ENCODE measurements around the gene TMEM53.

GRCh38 chr1:44696101-44696500 lies 21.8 kb upstream of the TMEM53 start:
- TF ChIP-seq CTCF (IDR thresholded peaks at IDR 0.05), result no peak
- TF ChIP-seq REST (IDR thresholded peaks at IDR 0.05; ENCODE audit: insufficient read depth in 1 of 2, low read depth in 2 of 2, low read length in 1 of 2), result no peak
- no peak for TF ChIP-seq POLR2AphosphoS5 (IDR thresholded peaks at IDR 0.05; ENCODE audit: low read depth, low read length)
- TF ChIP-seq SIN3A (IDR thresholded peaks at IDR 0.05; ENCODE audit: borderline replicate concordance, insufficient read depth, low read depth, low read length), result no peak
- no peak for TF ChIP-seq TCF7L2 (IDR thresholded peaks at IDR 0.05; ENCODE audit: low read depth, low read length)
